Large intestine (tissue), 3 donors: ENCODE results near the gene ERCC2. TPM values are rescaled to one million over a fixed set of nuclear protein-coding genes. Genes with fewer than 3 reads are reported as not detected.

ENCODE experiments used
- DNase-seq, 2 donors: peaks; one replicate each; pipeline versions ENCODE4 v3.0.0 to v3.0.0-alpha.2; 2013
- H3K27ac ChIP-seq: one replicate; pipeline ENCODE4 v1.5.1; 2013; ENCODE audit warnings: low read length
- H3K27me3 ChIP-seq: 2 replicates; pipeline ENCODE4 v1.6.1; 2013; ENCODE audit warnings: low read length; ENCODE audit not compliant: control insufficient read depth, insufficient read depth
- H3K36me3 ChIP-seq: 2 replicates; pipeline ENCODE4 v1.6.1; 2013; ENCODE audit warnings: low read length; ENCODE audit not compliant: control insufficient read depth, insufficient read depth
- H3K4me1 ChIP-seq: one replicate; pipeline ENCODE4 v1.6.1; 2013; ENCODE audit warnings: low read length; ENCODE audit not compliant: control insufficient read depth, insufficient read depth
- H3K4me3 ChIP-seq: one replicate; pipeline ENCODE4 v1.5.1; 2013; ENCODE audit warnings: low read length
- H3K9me3 ChIP-seq: one replicate; pipeline ENCODE4 v1.6.1; 2013; ENCODE audit warnings: mild to moderate bottlenecking, low read depth, low read length, moderate library complexity; ENCODE audit not compliant: control insufficient read depth
- WGBS: methylation state at CpG from one replicate; pipeline ENCODE4 v1.1.5; 2013; ENCODE audit warnings: low lambda C conversion rate; ENCODE audit not compliant: insufficient coverage; 5-methylcytosine and 5-hydroxymethylcytosine counted together
- polyA plus RNA-seq: library from polyadenylated mRNA; unstranded; fragments of 120-200 nt; gene quantifications from one replicate; pipeline ENCODE4 v1.2.1, GENCODE V29; 2013

The ERCC2 gene
- polyA plus RNA-seq, 1 donor: 18.2 TPM

GRCh38 chr19:45348367-45349125 is 21.8 kb downstream of the ERCC2 start:
- DNase-seq: no peak
- peaks cover 3% of the 10 kb centered on the region for H3K9me3 ChIP-seq
- H3K27ac ChIP-seq: no peak overlapping the region
- peaks cover 36% of the 10 kb centered on the region for H3K27me3 ChIP-seq
- H3K36me3 ChIP-seq: peaks cover 28% of the 10 kb centered on the region
- H3K4me3 ChIP-seq: no peak overlapping the region
- H3K4me1 ChIP-seq: no peaks in the 10 kb centered on the region
- WGBS: no CpG with 5 or more reads among the region's 23 CpGs

GRCh38 chr19:45347570-45348366 is 22.6 kb downstream of the ERCC2 start:
- Histone ChIP-seq H3K36me3 (peaks cover 22% of the 10 kb centered on the region), H3K27me3 (peaks cover 39% of the 10 kb centered on the region), H3K9me3 (peaks cover 3% of the 10 kb centered on the region), H3K27ac (no peak overlapping the region), H3K4me3 (no peak overlapping the region), H3K4me1 (no peaks in the 10 kb centered on the region)
- whole genome bisulfite sequencing: no CpG with 5 or more reads among the region's 25 CpGs
- no peak for DNase-seq

GRCh38 chr19:45346449-45346848 is 23.9 kb downstream of the ERCC2 start:
- H3K4me3 ChIP-seq: no peak overlapping the region
- H3K9me3 ChIP-seq: peaks cover 3% of the 10 kb centered on the region
- H3K4me1 ChIP-seq: no peaks in the 10 kb centered on the region
- WGBS: no CpG with 5 or more reads among the region's 27 CpGs
- H3K27ac ChIP-seq: no peak overlapping the region
- H3K27me3 ChIP-seq: peaks cover 48% of the 10 kb centered on the region
- no peak for DNase-seq
- H3K36me3 ChIP-seq: peaks cover 12% of the 10 kb centered on the region

GRCh38 chr19:45345506-45345860 is 24.9 kb downstream of the ERCC2 start:
- H3K4me3 ChIP-seq: no peak overlapping the region
- peaks cover 56% of the 10 kb centered on the region for H3K27me3 ChIP-seq
- peaks cover 3% of the 10 kb centered on the region for H3K9me3 ChIP-seq
- H3K27ac ChIP-seq: no peak overlapping the region
- H3K36me3 ChIP-seq: peaks cover 4% of the 10 kb centered on the region
- no peaks in the 10 kb centered on the region for H3K4me1 ChIP-seq
- WGBS: no CpG with 5 or more reads among the region's 15 CpGs
- no peak for DNase-seq

- 60% methylated on average over 1 of the region's 15 CpGs for WGBS
- peaks cover 4% of the 10 kb centered on the region for H3K4me1 ChIP-seq
- peaks cover 61% of the 10 kb centered on the region for H3K27me3 ChIP-seq
- no peak for DNase-seq
- no peak overlapping the region for H3K4me3 ChIP-seq
- peaks cover 3% of the 10 kb centered on the region for H3K9me3 ChIP-seq
- peaks cover 3% of the 10 kb centered on the region for H3K36me3 ChIP-seq
- no peak overlapping the region for H3K27ac ChIP-seq
These were observed 25.5 kb downstream of the ERCC2 start for GRCh38 chr19:45344621-45345505.

- WGBS: no CpG with 5 or more reads among the region's 13 CpGs
- DNase-seq: no peak
- H3K27me3 ChIP-seq: peaks cover 58% of the 10 kb centered on the region
- no peak overlapping the region for H3K27ac ChIP-seq
- no peak overlapping the region for H3K4me3 ChIP-seq
- peaks cover 3% of the 10 kb centered on the region for H3K9me3 ChIP-seq
- peaks cover 8% of the 10 kb centered on the region for H3K4me1 ChIP-seq
- H3K36me3 ChIP-seq: no peaks in the 10 kb centered on the region
These were observed 27.5 kb downstream of the ERCC2 start for GRCh38 chr19:45342911-45343310.

- Histone ChIP-seq H3K27ac (no peak overlapping the region), H3K4me3 (no peak overlapping the region), H3K27me3 (peaks cover 43% of the 10 kb centered on the region), H3K4me1 (peaks cover 8% of the 10 kb centered on the region), H3K9me3 (no peaks in the 10 kb centered on the region), H3K36me3 (no peaks in the 10 kb centered on the region)
- no CpG with 5 or more reads among the region's 25 CpGs for WGBS
- DNase-seq: peak in 1 of 2 donors; percentile 21
These were observed 29.4 kb downstream of the ERCC2 start for GRCh38 chr19:45340899-45341453.

GRCh38 chr19:45340232-45340898 is 30.0 kb downstream of the ERCC2 start, which contains the start of gene KLC3:
TSS of gene KLC3 (plus strand) at chr19:45340750. CDS start at chr19:45345542, 4,792 bp downstream.
- 27% methylated on average over 2 of the region's 50 CpGs for WGBS
- H3K27me3 ChIP-seq: peaks cover 37% of the 10 kb centered on the region
- H3K27ac ChIP-seq: no peak within 1 kb of the TSS
- H3K4me1 ChIP-seq: peaks cover 8% of the 10 kb centered on the region
- peak; percentile 40 to 65 for DNase-seq
- no peaks in the 10 kb centered on the region for H3K36me3 ChIP-seq
- no peak within 1 kb of the TSS for H3K4me3 ChIP-seq
- no peaks in the 10 kb centered on the region for H3K9me3 ChIP-seq

- H3K9me3 ChIP-seq: no peaks in the 10 kb centered on the region
- H3K27me3 ChIP-seq: peaks cover 31% of the 10 kb centered on the region
- H3K27ac ChIP-seq: no peak overlapping the region
- DNase-seq: no peak
- no peaks in the 10 kb centered on the region for H3K36me3 ChIP-seq
- WGBS: no CpG with 5 or more reads among the region's 6 CpGs
- no peak overlapping the region for H3K4me3 ChIP-seq
- H3K4me1 ChIP-seq: peaks cover 8% of the 10 kb centered on the region
These were observed 30.7 kb downstream of the ERCC2 start for GRCh38 chr19:45339629-45340028.
